Right atrium auricular region (tissue), 2 donors: ENCODE results near the gene EEA1. TPM values are rescaled to one million over a fixed set of nuclear protein-coding genes. Genes with fewer than 3 reads are reported as not detected.

Experiments used
- DNase-seq: peaks from one replicate; pipeline ENCODE4 v3.0.0-alpha.2; 2019; ENCODE audit warnings: low spot score
- H3K27ac ChIP-seq, 2 donors: fragments of 200-600 bp; sonication (generic); 1 replicate in 1 of 2; 2 replicates in 1 of 2; pipeline ENCODE4 v1.5.1; 2016 to 2019
- H3K27me3 ChIP-seq, 2 donors: fragments of 200-600 bp; sonication (generic); one replicate each; pipeline versions ENCODE4 v1.5.1 to v1.6.0; 2017 to 2019
- H3K36me3 ChIP-seq: fragments of 200-600 bp; sonication (generic); one replicate; pipeline ENCODE4 v1.5.1; 2016
- H3K4me1 ChIP-seq, 2 donors: fragments of 200-600 bp; sonication (generic); one replicate each; pipeline versions ENCODE4 v1.5.1 to v1.6.0; 2017 to 2019
- H3K4me3 ChIP-seq, 2 donors: fragments of 200-600 bp; sonication (generic); 1 replicate in 1 of 2; 2 replicates in 1 of 2; pipeline ENCODE4 v1.5.1; 2017 to 2019; ENCODE audit warnings: mild to moderate bottlenecking in 1 of 2, moderate library complexity in 1 of 2
- H3K9me3 ChIP-seq, 2 donors: fragments of 200-600 bp; sonication (generic); one replicate each; pipeline ENCODE4 v1.5.1; 2019
- total RNA-seq, 2 donors: library from RNA; depleted of rRNA; stranded (reverse); fragments of >200 nt; gene quantifications; one replicate each; pipeline ENCODE4 v1.1.0, GENCODE V29; 2016
- TF ChIP-seq, protein P1 (sequence below), 2 donors: fragments of 200-600 bp; sonication (generic); IDR thresholded peaks; one replicate each; pipeline ENCODE4 v1.5.1; 2019; ENCODE audit warnings: antibody characterized with exemption in 2 of 2

EEA1 gene
- total RNA-seq, 2 donors from 2014 or later = 15.3 to 16.2 TPM

DNA sequence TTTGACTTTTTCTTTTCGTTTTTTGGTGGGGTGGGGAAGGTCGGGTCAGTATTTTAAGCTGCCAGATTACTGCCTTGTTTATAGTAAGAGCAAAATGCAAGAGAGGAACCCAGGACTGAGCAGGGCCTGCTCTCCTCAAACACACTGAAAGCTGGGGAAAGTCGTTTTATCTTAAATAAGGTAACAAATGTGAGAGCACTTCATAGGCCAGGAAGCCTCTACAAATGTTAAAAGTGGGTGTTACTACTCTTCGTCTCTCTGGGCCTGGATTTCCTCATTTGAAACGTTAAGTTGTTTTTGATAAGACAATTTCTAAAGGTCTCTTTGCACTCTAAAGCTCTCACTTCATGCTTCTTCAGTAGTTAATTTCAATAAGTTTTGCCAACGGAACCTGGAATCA, 192.5 kb downstream of the EEA1 start:
- Histone ChIP-seq H3K4me3 (no peak overlapping the region), H3K27me3 (no peaks in the 10 kb centered on the region), H3K4me1 (peaks cover 0 to 8% of the 10 kb centered on the region in 2 donors), H3K9me3 (no peaks in the 10 kb centered on the region), H3K36me3 (no peaks in the 10 kb centered on the region), H3K27ac (no peak overlapping the region)
- TF ChIP-seq, protein P1, sequence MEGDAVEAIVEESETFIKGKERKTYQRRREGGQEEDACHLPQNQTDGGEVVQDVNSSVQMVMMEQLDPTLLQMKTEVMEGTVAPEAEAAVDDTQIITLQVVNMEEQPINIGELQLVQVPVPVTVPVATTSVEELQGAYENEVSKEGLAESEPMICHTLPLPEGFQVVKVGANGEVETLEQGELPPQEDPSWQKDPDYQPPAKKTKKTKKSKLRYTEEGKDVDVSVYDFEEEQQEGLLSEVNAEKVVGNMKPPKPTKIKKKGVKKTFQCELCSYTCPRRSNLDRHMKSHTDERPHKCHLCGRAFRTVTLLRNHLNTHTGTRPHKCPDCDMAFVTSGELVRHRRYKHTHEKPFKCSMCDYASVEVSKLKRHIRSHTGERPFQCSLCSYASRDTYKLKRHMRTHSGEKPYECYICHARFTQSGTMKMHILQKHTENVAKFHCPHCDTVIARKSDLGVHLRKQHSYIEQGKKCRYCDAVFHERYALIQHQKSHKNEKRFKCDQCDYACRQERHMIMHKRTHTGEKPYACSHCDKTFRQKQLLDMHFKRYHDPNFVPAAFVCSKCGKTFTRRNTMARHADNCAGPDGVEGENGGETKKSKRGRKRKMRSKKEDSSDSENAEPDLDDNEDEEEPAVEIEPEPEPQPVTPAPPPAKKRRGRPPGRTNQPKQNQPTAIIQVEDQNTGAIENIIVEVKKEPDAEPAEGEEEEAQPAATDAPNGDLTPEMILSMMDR (IDR thresholded peaks at IDR 0.05) = no peak
- DNase-seq = no peak

DNA sequence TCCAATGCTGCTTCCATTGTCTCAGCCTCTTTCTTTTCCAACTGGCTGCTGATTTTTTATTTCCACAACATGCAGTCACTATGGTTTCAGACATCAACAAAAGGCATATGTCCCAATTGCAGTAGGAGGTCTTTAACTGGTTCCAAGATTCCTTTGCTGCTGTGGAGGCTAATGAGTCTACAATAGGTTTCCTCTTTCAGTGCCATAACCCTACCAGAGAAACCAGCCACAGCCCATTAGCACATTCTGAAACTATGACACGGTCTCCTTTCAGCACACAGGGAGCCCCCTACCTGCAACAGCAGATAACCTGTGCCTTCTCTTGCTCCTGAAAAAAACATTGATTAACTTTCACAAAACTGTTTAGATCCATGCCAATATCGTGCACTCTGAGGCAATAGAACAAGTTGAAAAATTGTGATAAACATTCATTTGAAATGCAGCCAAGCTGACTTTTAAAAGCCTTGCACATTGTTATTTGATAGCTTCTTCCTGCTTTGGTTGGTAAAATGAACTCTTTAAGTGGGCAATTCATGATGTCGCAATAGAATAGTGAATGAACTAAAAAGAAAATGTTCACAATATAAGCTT, 193.9 kb downstream of the EEA1 start:
- H3K27ac ChIP-seq = peak overlapping the region; percentile 11

DNA sequence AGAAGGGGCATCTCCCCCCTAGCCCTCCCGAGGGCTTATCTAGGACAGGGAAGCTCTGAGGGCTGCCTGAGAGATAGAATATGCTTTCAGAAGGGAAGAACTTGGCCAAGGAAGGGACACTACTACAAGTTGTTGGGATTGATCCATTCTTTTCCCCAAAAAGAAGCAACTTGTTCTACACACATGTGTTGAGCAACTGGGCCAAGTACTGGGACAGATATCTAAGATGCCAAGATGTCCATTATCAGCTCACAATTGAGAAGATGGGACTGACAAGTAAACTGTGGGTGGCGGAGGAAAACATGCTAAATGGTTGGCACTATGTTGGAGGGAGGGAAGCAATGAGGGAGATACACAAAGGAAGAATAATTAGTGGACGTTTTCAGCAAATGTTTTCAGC, 195.4 kb downstream of the EEA1 start:
- DNase-seq = no peak
- Histone ChIP-seq H3K27ac (no peak overlapping the region), H3K36me3 (no peaks in the 10 kb centered on the region), H3K9me3 (no peaks in the 10 kb centered on the region), H3K4me1 (peaks cover 0 to 8% of the 10 kb centered on the region in 2 donors), H3K4me3 (no peak overlapping the region), H3K27me3 (no peaks in the 10 kb centered on the region)
- TF ChIP-seq, protein P1 (IDR thresholded peaks at IDR 0.05) = no peak

More for the DNA sequence above, 193.9 kb downstream of the EEA1 start:
- TF ChIP-seq, protein P1 (IDR thresholded peaks at IDR 0.05) = no peak
- no peaks in the 10 kb centered on the region for H3K9me3 ChIP-seq
- no peak for DNase-seq
- H3K4me3 ChIP-seq = no peak overlapping the region
- H3K36me3 ChIP-seq = no peaks in the 10 kb centered on the region
- peaks cover 0 to 8% of the 10 kb centered on the region in 2 donors for H3K4me1 ChIP-seq
- H3K27me3 ChIP-seq = no peaks in the 10 kb centered on the region

DNA sequence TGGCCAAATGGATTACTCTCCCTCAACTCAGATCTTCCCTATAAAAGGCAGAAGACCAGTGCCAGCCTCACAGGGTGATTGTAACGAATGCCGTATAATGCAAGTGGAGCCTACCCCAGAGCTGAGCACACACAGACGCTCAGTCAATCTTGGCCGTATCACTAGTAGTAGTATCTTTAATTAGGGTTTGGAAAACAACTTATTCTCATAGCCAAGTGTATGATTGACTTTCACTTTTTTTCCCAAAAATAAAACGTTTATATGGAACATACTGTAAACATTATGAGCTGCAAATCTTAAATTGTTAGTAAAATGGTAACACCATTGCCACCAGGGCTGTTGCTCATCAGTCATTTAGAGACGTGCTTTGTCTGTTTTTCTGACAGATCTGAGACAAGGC, 195.9 kb downstream of the EEA1 start:
- Histone ChIP-seq H3K4me1 (peaks cover 0 to 8% of the 10 kb centered on the region in 2 donors), H3K4me3 (no peak overlapping the region), H3K27me3 (no peaks in the 10 kb centered on the region), H3K27ac (no peak overlapping the region), H3K9me3 (no peaks in the 10 kb centered on the region), H3K36me3 (no peaks in the 10 kb centered on the region)
- no peak for DNase-seq
- TF ChIP-seq, protein P1 (IDR thresholded peaks at IDR 0.05) = no peak

DNA sequence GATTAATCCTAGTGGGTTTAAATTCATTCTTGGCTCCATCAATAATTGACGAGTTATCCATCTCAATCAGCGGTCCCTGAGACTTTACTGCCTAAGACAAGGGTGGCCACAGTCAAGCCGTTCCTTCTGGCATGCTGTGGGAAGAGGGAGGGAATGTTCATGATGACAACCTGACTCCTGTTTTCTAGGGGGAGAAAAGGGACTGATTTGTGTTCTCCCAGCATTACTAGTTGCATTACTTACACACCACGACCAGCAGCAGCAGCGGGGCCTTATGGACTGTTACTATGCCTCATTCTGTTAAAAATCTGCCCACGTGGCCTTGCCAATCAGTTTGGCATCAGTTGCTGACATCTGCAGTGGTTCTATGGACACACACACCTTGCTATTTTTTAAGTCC, 196.4 kb downstream of the EEA1 start:
- Histone ChIP-seq H3K27ac (no peak overlapping the region), H3K27me3 (no peaks in the 10 kb centered on the region), H3K4me3 (no peak overlapping the region), H3K9me3 (no peaks in the 10 kb centered on the region), H3K4me1 (peaks cover 0 to 8% of the 10 kb centered on the region in 2 donors), H3K36me3 (no peaks in the 10 kb centered on the region)
- DNase-seq = no peak
- TF ChIP-seq, protein P1 (IDR thresholded peaks at IDR 0.05) = no peak

DNA sequence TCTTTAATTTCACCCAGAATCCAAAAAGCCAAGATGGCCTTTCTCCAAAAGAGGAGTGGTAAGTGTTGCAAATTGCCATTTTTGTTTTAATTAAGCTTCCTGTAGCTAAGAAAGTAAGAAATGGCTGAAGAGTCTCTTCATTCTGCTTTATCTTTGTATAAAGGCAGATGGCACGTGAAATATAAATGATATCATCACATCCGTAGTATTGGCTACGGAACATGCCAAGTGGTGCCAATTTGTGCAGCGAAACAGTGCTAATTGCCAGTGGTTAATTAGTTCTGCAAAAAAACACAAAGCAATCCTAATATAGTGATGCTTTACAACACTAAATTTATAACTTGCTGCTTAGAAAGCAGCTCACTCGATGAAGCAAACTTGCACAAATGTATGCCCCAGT, 196.9 kb downstream of the EEA1 start:
- H3K36me3 ChIP-seq = no peaks in the 10 kb centered on the region

More for the DNA sequence above, 196.9 kb downstream of the EEA1 start:
- H3K4me3 ChIP-seq = no peak overlapping the region
- no peaks in the 10 kb centered on the region for H3K27me3 ChIP-seq
- TF ChIP-seq, protein P1 (IDR thresholded peaks at IDR 0.05) = no peak
- H3K4me1 ChIP-seq = peaks cover 0 to 8% of the 10 kb centered on the region in 2 donors
- DNase-seq = no peak
- no peaks in the 10 kb centered on the region for H3K9me3 ChIP-seq
- H3K27ac ChIP-seq = no peak overlapping the region
